BE2C (cell line): ENCODE results near the gene FBXL14.

ENCODE experiments used
- DNase-seq: peaks from one replicate; pipeline ENCODE4 v3.0.0-alpha.2; 2020
- H3K27me3 ChIP-seq: fragments of 250-450 bp; sonication (Bioruptor Pico); 2 replicates; pipeline ENCODE4 v1.5.1; 2020; ENCODE audit warnings: mild to moderate bottlenecking
- H3K36me3 ChIP-seq: fragments of 250-450 bp; sonication (Bioruptor Pico); 2 replicates; pipeline ENCODE4 v1.5.1; 2020; ENCODE audit warnings: mild to moderate bottlenecking
- H3K4me1 ChIP-seq: fragments of 250-450 bp; sonication (Bioruptor Pico); 2 replicates; pipeline ENCODE4 v1.5.1; 2020
- H3K4me3 ChIP-seq: 2 replicates; pipeline ENCODE4 v1.5.1; 2011; ENCODE audit warnings: low read depth, low read length
- H3K9me3 ChIP-seq: fragments of 250-450 bp; sonication (Bioruptor Pico); 2 replicates; pipeline ENCODE4 v1.5.1; 2020
- TF ChIP-seq, protein P1 (sequence below): IDR thresholded peaks from 2 replicates; pipeline ENCODE4 v1.5.1; 2012; ENCODE audit warnings: mild to moderate bottlenecking, low read depth, low read length

The FBXL14 gene

DNA sequence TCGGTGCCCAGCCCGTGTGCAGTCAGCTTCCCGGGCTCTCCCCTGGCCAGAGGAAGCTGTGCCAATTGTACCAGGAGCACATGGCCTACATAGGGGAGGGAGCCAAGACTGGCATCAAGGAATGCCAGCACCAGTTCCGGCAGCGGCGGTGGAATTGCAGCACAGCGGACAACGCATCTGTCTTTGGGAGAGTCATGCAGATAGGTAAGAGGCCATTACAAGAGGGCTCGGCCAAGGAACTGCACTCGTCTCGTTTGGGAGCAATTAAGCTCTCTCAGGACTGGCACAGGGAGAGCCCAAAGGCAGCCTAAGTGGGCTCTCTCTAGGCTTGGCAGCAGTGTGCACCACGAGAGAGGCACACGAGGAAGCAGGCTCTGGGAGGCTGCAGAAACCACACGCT is 38.3 kb upstream of the FBXL14 start:
- Histone ChIP-seq H3K4me3 (no peak overlapping the region), H3K4me1 (peaks cover 5% of the 10 kb centered on the region), H3K27me3 (no peaks in the 10 kb centered on the region; the same call in 1 of the 2 replicates), H3K36me3 (no peaks in the 10 kb centered on the region), H3K9me3 (no peaks in the 10 kb centered on the region)
- no peak for DNase-seq
- TF ChIP-seq, protein P1, sequence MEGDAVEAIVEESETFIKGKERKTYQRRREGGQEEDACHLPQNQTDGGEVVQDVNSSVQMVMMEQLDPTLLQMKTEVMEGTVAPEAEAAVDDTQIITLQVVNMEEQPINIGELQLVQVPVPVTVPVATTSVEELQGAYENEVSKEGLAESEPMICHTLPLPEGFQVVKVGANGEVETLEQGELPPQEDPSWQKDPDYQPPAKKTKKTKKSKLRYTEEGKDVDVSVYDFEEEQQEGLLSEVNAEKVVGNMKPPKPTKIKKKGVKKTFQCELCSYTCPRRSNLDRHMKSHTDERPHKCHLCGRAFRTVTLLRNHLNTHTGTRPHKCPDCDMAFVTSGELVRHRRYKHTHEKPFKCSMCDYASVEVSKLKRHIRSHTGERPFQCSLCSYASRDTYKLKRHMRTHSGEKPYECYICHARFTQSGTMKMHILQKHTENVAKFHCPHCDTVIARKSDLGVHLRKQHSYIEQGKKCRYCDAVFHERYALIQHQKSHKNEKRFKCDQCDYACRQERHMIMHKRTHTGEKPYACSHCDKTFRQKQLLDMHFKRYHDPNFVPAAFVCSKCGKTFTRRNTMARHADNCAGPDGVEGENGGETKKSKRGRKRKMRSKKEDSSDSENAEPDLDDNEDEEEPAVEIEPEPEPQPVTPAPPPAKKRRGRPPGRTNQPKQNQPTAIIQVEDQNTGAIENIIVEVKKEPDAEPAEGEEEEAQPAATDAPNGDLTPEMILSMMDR, result no peak

DNA sequence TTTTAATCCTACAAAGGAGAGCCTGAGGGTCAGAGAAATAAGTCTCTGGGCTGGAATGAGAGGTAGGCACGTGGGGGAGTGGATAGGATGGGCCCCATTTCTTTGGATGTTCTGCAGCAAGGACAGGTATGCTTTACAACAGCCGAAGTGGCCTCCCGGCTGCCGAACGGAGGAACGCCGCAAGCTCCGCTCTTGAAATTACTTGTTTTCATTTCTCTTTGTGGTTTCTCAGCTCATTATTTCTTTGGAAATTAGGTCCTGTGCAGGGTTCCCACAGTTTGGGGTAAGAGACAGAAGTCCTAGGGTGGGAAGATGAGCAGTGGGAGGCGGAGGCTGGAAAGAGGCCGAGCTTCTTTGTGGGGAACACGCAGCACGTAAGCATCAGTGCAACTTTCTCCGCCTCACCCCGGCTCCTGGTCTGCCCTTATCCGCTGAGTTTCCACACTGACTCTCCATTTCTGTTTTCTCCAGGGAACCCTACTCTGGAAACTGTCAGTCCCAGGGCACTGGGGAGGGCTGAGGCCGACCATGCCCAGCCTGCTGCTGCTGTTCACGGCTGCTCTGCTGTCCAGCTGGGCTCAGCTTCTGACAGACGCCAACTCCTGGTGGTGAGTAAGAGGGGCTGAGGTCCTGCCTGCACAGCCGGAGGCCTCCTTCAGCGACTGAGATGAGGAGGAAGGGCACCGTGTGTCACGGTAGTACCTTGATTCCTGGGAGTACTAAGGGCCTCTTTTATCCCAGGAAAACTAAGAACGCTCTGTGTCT is 36.6 kb upstream of the FBXL14 start:
- TF ChIP-seq, protein P1, result no peak
- DNase-seq, result peak; percentile 65
- H3K4me3 ChIP-seq, result peak overlapping the region; percentile 64
- H3K9me3 ChIP-seq, result no peaks in the 10 kb centered on the region
- H3K4me1 ChIP-seq, result peaks cover 5% of the 10 kb centered on the region
- H3K27me3 ChIP-seq, result no peaks in the 10 kb centered on the region; the same call in 1 of the 2 replicates
- H3K36me3 ChIP-seq, result no peaks in the 10 kb centered on the region

DNA sequence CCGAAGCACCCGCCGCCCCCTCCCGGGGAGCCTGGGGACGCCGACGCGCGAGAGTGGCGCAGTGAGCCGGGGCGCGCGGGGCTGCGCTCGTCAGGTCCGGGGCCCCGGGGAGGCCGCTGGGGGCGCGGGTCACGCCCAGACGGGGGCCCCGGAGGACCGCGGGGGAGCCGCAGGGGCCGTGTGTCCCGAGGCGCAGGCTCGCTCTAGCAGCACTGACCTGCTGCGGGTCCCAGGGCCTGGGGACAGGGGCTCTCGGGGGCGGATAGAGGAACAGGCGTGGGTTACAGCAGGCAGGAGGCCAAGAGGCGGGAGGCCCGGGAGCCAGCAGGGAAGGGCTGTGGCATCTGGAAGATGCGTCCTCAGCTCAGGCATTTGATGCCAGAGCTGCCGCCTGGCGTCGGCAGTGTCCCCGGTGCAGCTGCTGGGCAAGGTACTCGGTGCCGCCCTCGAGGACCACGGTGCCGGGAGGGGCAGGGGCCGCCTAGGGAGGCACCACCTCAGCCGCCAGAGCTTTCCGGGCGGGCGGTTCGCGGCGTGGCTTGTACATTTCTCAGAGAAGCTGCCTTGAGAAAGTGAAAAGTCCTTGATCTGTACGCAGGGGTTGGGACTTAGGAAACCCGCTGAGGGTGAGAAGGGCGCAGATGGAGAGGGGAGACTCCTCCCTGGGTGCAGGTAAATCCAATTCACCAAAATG is 35.9 kb upstream of the FBXL14 start:
- Histone ChIP-seq H3K4me1 (peaks cover 5% of the 10 kb centered on the region), H3K27me3 (no peaks in the 10 kb centered on the region; the same call in 1 of the 2 replicates), H3K4me3 (peak overlapping the region; percentile 64), H3K36me3 (no peaks in the 10 kb centered on the region), H3K9me3 (no peaks in the 10 kb centered on the region)
- DNase-seq, result peak; percentile 76
- TF ChIP-seq, protein P1, result no peak

DNA sequence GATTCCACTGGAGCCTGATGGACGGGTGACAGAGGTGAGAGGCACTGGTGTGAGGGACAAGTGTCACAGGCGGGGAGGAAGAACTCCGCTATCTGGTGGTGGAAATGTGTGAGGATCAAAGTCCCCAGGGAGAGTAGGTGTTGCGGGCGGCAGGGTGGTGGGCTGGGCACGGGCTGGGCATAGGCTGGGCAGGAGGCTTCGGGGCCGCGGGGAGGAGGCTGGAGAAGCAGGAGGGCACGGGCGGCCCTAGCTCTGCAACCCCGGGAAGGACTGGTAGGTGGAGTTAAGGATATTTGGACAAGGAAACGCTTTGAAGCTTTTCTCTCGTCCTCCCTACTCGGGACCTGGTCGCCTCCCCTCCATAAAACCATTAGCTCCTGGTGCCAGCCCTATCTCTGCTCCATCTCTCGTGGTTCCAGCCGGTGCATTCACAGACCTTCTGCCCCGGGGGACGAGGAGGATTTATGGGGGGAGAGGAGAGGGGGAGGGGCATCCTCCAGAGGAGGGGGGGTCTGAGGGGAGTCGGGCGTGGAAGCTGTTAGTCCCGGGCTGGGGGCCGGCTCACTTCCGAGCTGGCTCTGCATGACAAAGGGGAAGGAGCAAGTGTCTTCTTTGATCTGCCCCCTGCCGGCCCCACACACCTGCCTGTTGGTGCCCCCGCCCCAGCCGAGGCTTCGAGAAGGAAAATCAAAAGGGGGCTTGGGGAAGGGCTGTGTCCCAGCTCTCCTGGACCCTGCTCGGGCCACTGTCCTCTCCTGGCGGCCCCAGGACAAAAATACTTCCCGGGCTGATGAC is 35.2 kb upstream of the FBXL14 start:
- H3K27me3 ChIP-seq, result no peaks in the 10 kb centered on the region; the same call in 1 of the 2 replicates

DNA sequence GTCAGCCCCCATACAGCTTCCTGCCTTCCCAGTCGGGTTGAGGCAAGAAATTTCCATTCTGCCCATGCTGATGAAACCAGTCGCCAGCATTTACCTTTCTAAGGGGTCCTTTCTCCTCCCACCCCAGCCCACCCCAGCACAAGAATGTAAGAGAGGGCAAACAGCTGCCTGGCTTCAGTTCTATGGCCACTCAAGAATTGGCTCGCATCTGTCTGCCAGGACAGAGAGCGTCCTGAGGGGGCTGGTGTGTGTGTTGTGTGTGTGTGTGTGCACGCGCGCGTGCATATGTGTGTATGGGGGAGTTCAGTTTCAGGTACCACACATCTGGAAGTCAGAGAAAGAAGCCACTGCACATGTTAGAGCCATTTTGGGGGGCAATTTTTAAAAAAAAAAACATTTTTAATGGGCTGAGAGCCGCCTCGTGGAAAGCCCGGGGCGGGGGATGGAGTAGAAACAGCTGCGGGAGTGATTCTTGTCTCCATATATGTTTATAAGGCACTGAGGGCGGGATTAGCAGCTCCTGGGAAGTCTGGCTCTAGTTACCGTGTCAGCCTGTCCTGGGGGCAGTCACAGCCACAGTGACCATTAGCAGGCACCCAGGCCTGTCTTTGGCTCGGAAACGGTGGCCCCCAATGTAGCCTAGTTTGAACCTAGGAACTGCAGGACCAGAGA is 34.4 kb upstream of the FBXL14 start, which contains the start of gene WNT5B:
WNT5B (plus strand) TSS at position 566 of the 672 bp plus-strand sequence. CDS start 2,124 bp downstream, outside the sequence.
- Histone ChIP-seq H3K9me3 (no peaks in the 10 kb centered on the region), H3K27me3 (no peaks in the 10 kb centered on the region; the same call in 1 of the 2 replicates), H3K36me3 (no peaks in the 10 kb centered on the region), H3K4me3 (peak within 1 kb of the TSS; percentile 64), H3K4me1 (peaks cover 5% of the 10 kb centered on the region)
- TF ChIP-seq, protein P1, result no peak
- peak; percentile 21 for DNase-seq

More for the DNA sequence above, 35.2 kb upstream of the FBXL14 start:
- Histone ChIP-seq H3K4me1 (peaks cover 5% of the 10 kb centered on the region), H3K9me3 (no peaks in the 10 kb centered on the region), H3K36me3 (no peaks in the 10 kb centered on the region), H3K4me3 (peak overlapping the region; percentile 64)
- TF ChIP-seq, protein P1, result peak; percentile 38
- peak; percentile 57 for DNase-seq
